NOMO-1 treated with DMSO at 0.1 percent for 48 hours (cell line): Measurements from ENCODE around the gene CHN1.

Experiments used
- DNase-seq: peaks from one replicate; lab custom pipeline; 2025; ENCODE audit not compliant: unreplicated experiment; lab: John Stamatoyannopoulos, UW

CHN1 gene

GRCh38 chr2:174925046-174925784, 80.0 kb downstream of the CHN1 start:
- DNase-seq: no peak

- DNase-seq: no peak
These were observed 81.0 kb downstream of the CHN1 start for GRCh38 chr2:174924061-174924693.

- no peak for DNase-seq
These were observed 85.1 kb downstream of the CHN1 start for GRCh38 chr2:174919947-174920595.

GRCh38 chr2:174918886-174919526, 86.2 kb downstream of the CHN1 start:
- no peak for DNase-seq

- no peak for DNase-seq
These were observed 88.8 kb downstream of the CHN1 start for GRCh38 chr2:174916270-174916930.

GRCh38 chr2:174914853-174915760, 90.1 kb downstream of the CHN1 start:
- DNase-seq: no peak

- no peak for DNase-seq
These were observed 96.9 kb downstream of the CHN1 start for GRCh38 chr2:174908284-174908683.

GRCh38 chr2:174903264-174903556, 102.0 kb downstream of the CHN1 start:
- no peak for DNase-seq

- no peak for DNase-seq
These were observed 102.5 kb downstream of the CHN1 start for GRCh38 chr2:174902506-174903263.

- no peak for DNase-seq
These were observed 104.1 kb downstream of the CHN1 start for GRCh38 chr2:174901075-174901474.

GRCh38 chr2:174897286-174897685, 107.9 kb downstream of the CHN1 start:
- DNase-seq: no peak

- DNase-seq: no peak
These were observed 112.2 kb downstream of the CHN1 start for GRCh38 chr2:174893018-174893417.

GRCh38 chr2:174892546-174892945, 112.6 kb downstream of the CHN1 start:
- no peak for DNase-seq

GRCh38 chr2:174888646-174889271, 116.4 kb downstream of the CHN1 start:
- DNase-seq: no peak

- no peak for DNase-seq
These were observed 117.0 kb downstream of the CHN1 start for GRCh38 chr2:174888146-174888545.

GRCh38 chr2:174882416-174882815, 122.8 kb downstream of the CHN1 start:
- DNase-seq: no peak

- DNase-seq: no peak
These were observed 123.5 kb downstream of the CHN1 start for GRCh38 chr2:174881678-174882077.

GRCh38 chr2:174878537-174879147, 126.5 kb downstream of the CHN1 start:
- DNase-seq: no peak

- DNase-seq: no peak
These were observed 127.4 kb downstream of the CHN1 start for GRCh38 chr2:174877751-174878150.
